Neural cell (in vitro differentiated cells): Measurements from ENCODE around the gene MPL.

Source experiments
- EP300 ChIP-seq: fragments of 450-650 bp; conservative IDR thresholded peaks from 2 replicates; pipeline ENCODE4 v1.6.1; 2014; ENCODE audit warnings: antibody characterized with exemption, mild to moderate bottlenecking, moderate library complexity; ENCODE audit not compliant: poor library complexity, severe bottlenecking
- EZH2 ChIP-seq: fragments of 200-600, 300-800 bp; shearing (Covaris generic), sonication (generic); IDR thresholded peaks from 2 replicates; pipeline ENCODE4 v1.6.1; 2014; ENCODE audit warnings: antibody characterized with exemption, low read length, borderline replicate concordance, mild to moderate bottlenecking; ENCODE audit not compliant: insufficient read depth, poor library complexity, severe bottlenecking
- POLR2AphosphoS5 ChIP-seq: IDR thresholded peaks from 2 replicates; pipeline ENCODE4 v1.6.1; 2012
- TAF1 ChIP-seq: IDR thresholded peaks from 2 replicates; pipeline ENCODE4 v1.6.1; 2012; ENCODE audit warnings: low read depth

GRCh38 chr1:43354936-43355335, 17.3 kb downstream of the MPL start:
- TF ChIP-seq TAF1 (no peak), EZH2 (no peak), EP300 (no peak), POLR2AphosphoS5 (no peak)
